T-helper 17 cell (primary cell): Measurements from ENCODE around the gene BMPR1B. TPM values are rescaled to one million over a fixed set of nuclear protein-coding genes. Genes with fewer than 3 reads are reported as not detected.

Source experiments
- ATAC-seq: fragments of 150-1000 bp; cut with Tn5 transposase; 2 replicates; pipeline ENCODE4 v1.10.0; 2021; ENCODE audit warnings: mild to moderate bottlenecking, moderate library complexity
- DNase-seq, 3 donors: peaks; one replicate each; pipeline versions ENCODE4 v3.0.0 to v3.0.0-alpha.2; 2020 to 2021
- H3K9me3 ChIP-seq: one replicate; pipeline ENCODE4 v1.7.0; 2013; ENCODE audit warnings: low read length, mild to moderate bottlenecking; ENCODE audit not compliant: control insufficient read depth, poor library complexity, severe bottlenecking
- H3K27ac Mint-ChIP-seq: one replicate; pipeline ENCODE4 v1.8.0; 2022; ENCODE audit warnings: mild to moderate bottlenecking, moderate library complexity, mixed read lengths
- H3K27me3 Mint-ChIP-seq: one replicate; pipeline ENCODE4 v1.8.0; 2022; ENCODE audit warnings: mixed read lengths
- H3K36me3 Mint-ChIP-seq: one replicate; pipeline ENCODE4 v1.8.0; 2022; ENCODE audit warnings: low read depth, mixed read lengths
- H3K4me1 Mint-ChIP-seq: one replicate; pipeline ENCODE4 v1.8.0; 2022; ENCODE audit warnings: mild to moderate bottlenecking, mixed read lengths
- H3K4me3 Mint-ChIP-seq: one replicate; pipeline ENCODE4 v1.8.0; 2022; ENCODE audit warnings: mild to moderate bottlenecking, moderate library complexity, mixed read lengths
- total RNA-seq, 4 donors: library from RNA in 2 of 4; stranded (reverse) in 2 of 4; gene quantifications; one replicate each; pipeline ENCODE4 v1.2.3 and lab custom pipeline; 2022 to 2026

Gene BMPR1B
- total RNA-seq, 2 donors from 2014 or later = not detected

GRCh38 chr4:95018785-95019184 lies 261.0 kb downstream of the BMPR1B start:
- Mint-ChIP-seq H3K4me1 (no peaks in the 10 kb centered on the region), H3K4me3 (no peak overlapping the region), H3K27me3 (peaks cover 11% of the 10 kb centered on the region), H3K27ac (no peak overlapping the region), H3K36me3 (no peaks in the 10 kb centered on the region)
- H3K9me3 ChIP-seq = no peaks in the 10 kb centered on the region
- DNase-seq (no peak), ATAC-seq (no peak)

GRCh38 chr4:95020521-95020920 lies 262.8 kb downstream of the BMPR1B start:
- H3K9me3 ChIP-seq = no peaks in the 10 kb centered on the region
- Mint-ChIP-seq H3K4me3 (no peak overlapping the region), H3K36me3 (no peaks in the 10 kb centered on the region), H3K27me3 (peaks cover 11% of the 10 kb centered on the region), H3K27ac (no peak overlapping the region), H3K4me1 (no peaks in the 10 kb centered on the region)
- ATAC-seq (no peak), DNase-seq (no peak)

GRCh38 chr4:95021099-95021498 lies 263.3 kb downstream of the BMPR1B start:
- H3K9me3 ChIP-seq = no peaks in the 10 kb centered on the region
- Mint-ChIP-seq H3K4me3 (no peak overlapping the region), H3K36me3 (no peaks in the 10 kb centered on the region), H3K27me3 (peaks cover 6% of the 10 kb centered on the region), H3K4me1 (no peaks in the 10 kb centered on the region), H3K27ac (no peak overlapping the region)
- ATAC-seq (no peak), DNase-seq (no peak)

GRCh38 chr4:95023110-95023509 lies 265.4 kb downstream of the BMPR1B start:
- no peaks in the 10 kb centered on the region for H3K9me3 ChIP-seq
- H3K4me3 Mint-ChIP-seq = no peak overlapping the region
- H3K36me3 Mint-ChIP-seq = no peaks in the 10 kb centered on the region
- no peaks in the 10 kb centered on the region for H3K4me1 Mint-ChIP-seq
- no peak overlapping the region for H3K27ac Mint-ChIP-seq
- ATAC-seq (no peak), DNase-seq (no peak)
- H3K27me3 Mint-ChIP-seq = no peaks in the 10 kb centered on the region

- no peaks in the 10 kb centered on the region for H3K4me1 Mint-ChIP-seq
- no peak overlapping the region for H3K27ac Mint-ChIP-seq
- ATAC-seq = no peak
Measured at GRCh38 chr4:95027905-95028618, 270.3 kb downstream of the BMPR1B start.

GRCh38 chr4:95038791-95039190 lies 281.0 kb downstream of the BMPR1B start:
- H3K27ac Mint-ChIP-seq = no peak overlapping the region

More at GRCh38 chr4:95027905-95028618, 270.3 kb downstream of the BMPR1B start:
- Mint-ChIP-seq H3K4me3 (no peak overlapping the region), H3K36me3 (no peaks in the 10 kb centered on the region), H3K27me3 (no peaks in the 10 kb centered on the region)
- no peak for DNase-seq
- no peaks in the 10 kb centered on the region for H3K9me3 ChIP-seq

GRCh38 chr4:95044324-95044837 lies 286.6 kb downstream of the BMPR1B start:
- Mint-ChIP-seq H3K27ac (no peak overlapping the region), H3K36me3 (no peaks in the 10 kb centered on the region), H3K4me1 (no peaks in the 10 kb centered on the region), H3K27me3 (no peaks in the 10 kb centered on the region), H3K4me3 (no peak overlapping the region)
- ATAC-seq = no peak
- no peak for DNase-seq
- no peaks in the 10 kb centered on the region for H3K9me3 ChIP-seq

More at GRCh38 chr4:95038791-95039190, 281.0 kb downstream of the BMPR1B start:
- ATAC-seq (no peak), DNase-seq (no peak)
- Mint-ChIP-seq H3K27me3 (no peaks in the 10 kb centered on the region), H3K36me3 (no peaks in the 10 kb centered on the region), H3K4me3 (no peak overlapping the region), H3K4me1 (no peaks in the 10 kb centered on the region)
- no peaks in the 10 kb centered on the region for H3K9me3 ChIP-seq

- Mint-ChIP-seq H3K36me3 (no peaks in the 10 kb centered on the region), H3K4me1 (no peaks in the 10 kb centered on the region), H3K27me3 (no peaks in the 10 kb centered on the region), H3K27ac (no peak overlapping the region), H3K4me3 (no peak overlapping the region)
- no peaks in the 10 kb centered on the region for H3K9me3 ChIP-seq
- DNase-seq (no peak), ATAC-seq (no peak)
Measured at GRCh38 chr4:95045429-95045828, 287.7 kb downstream of the BMPR1B start.

GRCh38 chr4:95048296-95048695 lies 290.5 kb downstream of the BMPR1B start:
- ATAC-seq (no peak), DNase-seq (no peak)
- H3K36me3 Mint-ChIP-seq = no peaks in the 10 kb centered on the region
- H3K27ac Mint-ChIP-seq = no peak overlapping the region
- no peaks in the 10 kb centered on the region for H3K27me3 Mint-ChIP-seq
- H3K9me3 ChIP-seq = no peaks in the 10 kb centered on the region
- H3K4me1 Mint-ChIP-seq = no peaks in the 10 kb centered on the region
- no peak overlapping the region for H3K4me3 Mint-ChIP-seq

- no peaks in the 10 kb centered on the region for H3K27me3 Mint-ChIP-seq
- no peak for ATAC-seq
Measured at GRCh38 chr4:95049551-95050233, 291.9 kb downstream of the BMPR1B start.

GRCh38 chr4:95050980-95051701 lies 293.4 kb downstream of the BMPR1B start:
- Mint-ChIP-seq H3K4me3 (no peak overlapping the region), H3K27me3 (no peaks in the 10 kb centered on the region), H3K27ac (no peak overlapping the region), H3K4me1 (no peaks in the 10 kb centered on the region), H3K36me3 (no peaks in the 10 kb centered on the region)
- DNase-seq (no peak), ATAC-seq (no peak)
- no peaks in the 10 kb centered on the region for H3K9me3 ChIP-seq

More at GRCh38 chr4:95049551-95050233, 291.9 kb downstream of the BMPR1B start:
- no peaks in the 10 kb centered on the region for H3K4me1 Mint-ChIP-seq
- H3K27ac Mint-ChIP-seq = no peak overlapping the region
- no peaks in the 10 kb centered on the region for H3K9me3 ChIP-seq
- no peak overlapping the region for H3K4me3 Mint-ChIP-seq
- no peak for DNase-seq
- no peaks in the 10 kb centered on the region for H3K36me3 Mint-ChIP-seq

- Mint-ChIP-seq H3K36me3 (no peaks in the 10 kb centered on the region), H3K4me1 (no peaks in the 10 kb centered on the region), H3K4me3 (no peak overlapping the region), H3K27me3 (no peaks in the 10 kb centered on the region), H3K27ac (no peak overlapping the region)
- no peaks in the 10 kb centered on the region for H3K9me3 ChIP-seq
- DNase-seq = no peak
- no peak for ATAC-seq
Measured at GRCh38 chr4:95051702-95052020, 293.9 kb downstream of the BMPR1B start.

GRCh38 chr4:95058991-95059390 lies 301.2 kb downstream of the BMPR1B start:
- no peak for DNase-seq
- H3K36me3 Mint-ChIP-seq = no peaks in the 10 kb centered on the region
- no peaks in the 10 kb centered on the region for H3K27me3 Mint-ChIP-seq
- H3K9me3 ChIP-seq = no peaks in the 10 kb centered on the region
- H3K4me3 Mint-ChIP-seq = no peak overlapping the region
- no peaks in the 10 kb centered on the region for H3K4me1 Mint-ChIP-seq
- ATAC-seq = no peak
- H3K27ac Mint-ChIP-seq = no peak overlapping the region
